GM21367 (cell line): ENCODE results near the gene KIAA0825.
"Not testable (repeated sequence)": the region's sequence is repeated elsewhere in the genome, so short reads cannot be mapped to it uniquely, and the experiment has no call there.

Source experiments
- ATAC-seq: cut with Tn5 transposase; IDR thresholded peaks from one replicate; pipeline ENCODE4 v1.9.1; 2021; ENCODE audit not compliant: unreplicated experiment

KIAA0825 gene

DNA sequence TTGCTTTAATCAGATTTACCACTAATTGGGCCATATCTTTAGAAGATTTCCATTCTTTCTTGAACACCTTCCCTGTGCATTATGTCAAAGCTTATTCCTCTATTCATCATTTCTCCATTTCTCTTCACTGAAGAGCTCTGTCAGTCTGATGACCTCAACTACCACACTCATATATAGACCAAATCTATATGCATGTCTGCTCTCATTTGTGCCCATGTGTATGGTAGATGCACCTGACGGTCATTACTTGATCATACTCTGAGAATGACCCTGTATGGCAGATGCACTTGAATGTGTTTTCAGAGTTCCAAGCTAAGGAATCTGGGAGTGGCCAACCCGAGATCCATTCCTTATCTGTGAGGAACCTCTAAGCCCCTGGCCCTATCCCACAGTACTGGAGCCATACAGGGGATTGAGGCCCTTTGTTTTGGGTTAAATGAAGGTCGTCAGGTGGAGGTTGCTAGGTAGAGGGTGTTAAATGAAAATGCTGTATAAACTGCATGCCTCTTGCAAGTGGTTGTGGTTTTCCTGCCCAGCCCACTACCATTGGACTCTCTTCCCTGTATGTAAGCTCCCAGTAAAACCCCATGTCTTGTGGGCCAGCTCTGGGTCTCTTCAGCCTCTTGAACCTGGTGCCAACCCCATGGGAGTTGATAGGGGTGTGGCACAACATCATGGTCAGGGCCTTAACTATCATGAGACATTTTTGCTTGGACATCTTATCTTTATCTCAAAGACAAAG is 229.5 kb downstream of the KIAA0825 start:
- ATAC-seq: no peak

DNA sequence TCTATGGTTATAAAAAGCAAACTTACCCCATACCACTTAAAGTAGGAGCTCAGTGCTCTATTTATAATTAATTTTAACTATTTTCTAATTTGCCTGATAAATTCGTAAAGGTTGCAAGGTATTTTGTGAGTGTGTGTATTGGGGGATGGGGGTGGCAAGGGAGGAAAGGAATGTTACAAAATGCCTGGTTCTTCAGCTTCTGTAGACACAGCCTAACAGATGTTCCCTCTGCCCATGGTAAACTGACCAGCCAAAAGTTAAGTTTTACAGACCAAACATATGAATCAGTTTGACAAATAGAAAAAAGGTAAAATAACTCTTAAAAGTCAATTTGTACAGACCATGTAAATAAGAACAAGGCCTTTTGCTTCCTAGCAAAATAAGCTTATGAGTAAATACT is 232.6 kb downstream of the KIAA0825 start:
- ATAC-seq: no peak

DNA sequence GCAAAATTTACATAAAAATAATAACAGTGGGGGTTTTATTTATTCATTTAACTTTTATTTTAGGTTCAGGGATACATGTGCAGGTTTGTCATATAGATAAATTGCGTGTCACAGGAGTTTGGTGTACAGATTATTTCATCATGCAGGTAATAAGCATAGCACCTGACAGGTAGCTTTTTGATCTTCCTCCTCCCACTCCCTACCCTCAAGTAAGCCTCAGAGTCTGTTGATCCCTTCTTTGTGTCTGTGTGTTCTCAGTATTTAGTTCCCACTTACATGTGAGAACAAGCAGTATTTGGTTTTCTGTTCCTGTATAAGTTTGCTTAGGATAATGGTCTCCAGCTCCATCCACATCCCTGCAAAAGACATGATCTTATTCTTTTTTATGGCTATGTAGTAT is 240.3 kb downstream of the KIAA0825 start:
- ATAC-seq: no peak

DNA sequence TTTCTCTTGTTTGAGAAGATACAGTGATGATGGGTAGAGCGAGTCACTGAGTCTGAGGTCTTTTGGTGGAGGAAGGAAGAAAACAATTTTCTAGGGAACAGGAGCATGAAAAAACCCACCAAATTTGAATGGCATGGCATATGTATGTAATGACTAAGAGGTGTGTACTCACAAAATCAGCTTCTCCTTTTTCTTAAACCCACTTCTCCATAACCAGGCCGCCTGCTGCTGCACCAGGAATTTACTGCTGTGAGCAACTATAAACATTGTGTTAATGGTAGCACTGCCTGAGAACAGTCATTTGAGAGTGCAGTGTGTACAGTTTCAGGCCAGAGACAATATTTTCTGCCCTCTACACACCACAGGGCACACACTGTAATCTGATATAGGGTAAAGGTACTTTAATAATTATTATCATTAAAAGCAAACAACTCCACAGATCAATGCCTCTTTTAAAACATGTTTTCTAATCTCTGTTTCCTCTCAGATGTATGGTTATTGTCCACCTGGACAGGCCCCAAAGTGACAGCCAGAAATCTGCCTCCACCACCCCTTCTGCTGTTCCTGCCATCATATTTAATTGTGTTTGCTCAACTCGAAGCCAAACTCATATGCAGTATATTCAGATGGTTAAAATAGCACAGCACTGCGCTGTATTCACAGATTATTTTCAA is 241.6 kb downstream of the KIAA0825 start:
- ATAC-seq: no peak

DNA sequence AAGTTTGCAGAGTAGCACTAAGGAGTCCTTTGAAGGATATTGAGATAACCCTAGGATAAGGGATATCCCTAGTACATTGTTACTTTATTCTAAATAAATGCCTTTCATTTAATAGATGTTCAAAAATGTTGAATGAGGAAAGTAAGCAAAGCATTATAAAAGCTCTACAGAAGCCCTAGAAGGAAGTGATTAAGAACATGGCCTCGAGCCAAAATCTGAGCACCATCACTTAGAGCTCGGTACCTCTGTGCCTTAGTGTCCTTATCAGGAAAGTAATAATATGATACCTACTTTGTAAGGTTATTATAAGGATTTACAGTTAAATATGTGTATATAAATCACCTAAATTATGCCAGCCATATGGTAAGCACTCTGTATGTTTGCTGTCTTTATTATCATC is 242.6 kb downstream of the KIAA0825 start:
- ATAC-seq: no peak

DNA sequence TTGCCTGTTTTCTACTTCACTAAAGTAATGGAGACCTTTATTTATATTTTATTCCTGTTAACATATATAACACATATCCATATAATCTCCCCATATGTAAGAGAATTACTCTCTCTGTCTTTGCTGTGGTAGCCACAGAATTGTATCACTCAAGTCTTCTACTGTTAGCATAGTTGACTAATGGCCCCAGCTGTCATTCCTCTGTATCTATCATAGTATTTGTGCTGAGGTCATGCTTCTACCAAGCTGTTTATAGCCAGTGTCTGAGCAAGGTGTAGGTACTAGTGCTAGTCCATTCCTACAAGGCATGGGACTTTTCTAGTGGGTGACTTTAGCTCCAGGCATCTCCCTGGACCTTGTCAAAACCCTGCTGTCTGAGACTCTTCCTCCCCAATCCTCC is 244.1 kb downstream of the KIAA0825 start:
- ATAC-seq: no peak

DNA sequence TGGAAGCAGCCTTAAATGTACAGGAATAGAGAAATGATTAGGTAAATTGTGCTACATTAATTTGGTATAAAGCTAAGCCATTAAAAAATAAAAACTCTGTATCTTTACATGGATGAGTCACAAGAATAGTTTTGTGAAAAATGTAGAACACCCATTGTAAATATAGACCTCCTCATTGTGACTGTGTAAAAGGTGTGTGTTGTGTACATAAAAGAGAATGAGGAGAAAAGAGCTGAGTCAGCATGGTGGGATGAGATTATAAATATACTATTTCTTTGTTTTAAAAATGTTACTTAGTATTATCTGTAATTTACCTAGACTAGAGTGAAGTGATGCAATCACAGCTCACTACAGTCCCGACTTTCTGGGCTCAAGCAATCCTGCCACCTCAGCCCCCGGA is 250.5 kb downstream of the KIAA0825 start:
- ATAC-seq: no peak

DNA sequence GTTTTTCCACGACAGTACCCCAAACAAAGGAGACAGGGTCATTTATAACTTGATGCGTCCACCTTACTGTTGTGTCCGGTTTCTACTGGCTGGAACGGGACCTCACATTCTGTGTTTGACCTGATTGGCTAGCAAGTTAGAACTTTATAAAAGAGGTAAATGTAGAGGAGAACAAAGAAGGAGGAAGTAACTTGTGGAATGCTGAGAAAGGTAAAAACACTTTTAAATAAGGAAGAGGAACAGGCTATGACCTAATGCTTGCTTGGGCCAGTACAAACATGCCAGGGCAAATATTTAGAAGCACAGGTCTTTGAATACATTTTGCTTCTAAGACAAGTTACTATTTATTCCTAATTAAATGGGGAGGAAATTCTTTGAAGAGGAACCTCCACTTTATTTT is 251.6 kb downstream of the KIAA0825 start:
- no peak for ATAC-seq

DNA sequence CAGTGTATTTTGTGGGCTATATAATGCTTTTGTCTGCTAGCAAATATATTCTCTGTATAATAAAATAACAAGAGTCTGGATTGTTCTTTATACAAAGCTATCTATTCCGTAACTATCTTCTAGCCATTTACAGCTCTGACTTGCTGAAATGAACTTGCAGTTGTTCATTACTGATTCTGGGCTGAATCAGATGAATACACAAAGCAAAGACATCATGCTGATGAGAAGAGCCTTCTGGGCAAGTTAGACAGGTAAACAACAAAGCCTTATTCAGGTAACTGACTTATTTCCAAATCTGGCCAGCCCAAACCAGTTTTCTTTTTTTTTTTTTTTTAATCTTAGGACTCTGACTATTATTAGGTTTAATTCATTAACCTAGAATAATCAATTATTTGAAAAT is 255.5 kb downstream of the KIAA0825 start:
- ATAC-seq: no peak

DNA sequence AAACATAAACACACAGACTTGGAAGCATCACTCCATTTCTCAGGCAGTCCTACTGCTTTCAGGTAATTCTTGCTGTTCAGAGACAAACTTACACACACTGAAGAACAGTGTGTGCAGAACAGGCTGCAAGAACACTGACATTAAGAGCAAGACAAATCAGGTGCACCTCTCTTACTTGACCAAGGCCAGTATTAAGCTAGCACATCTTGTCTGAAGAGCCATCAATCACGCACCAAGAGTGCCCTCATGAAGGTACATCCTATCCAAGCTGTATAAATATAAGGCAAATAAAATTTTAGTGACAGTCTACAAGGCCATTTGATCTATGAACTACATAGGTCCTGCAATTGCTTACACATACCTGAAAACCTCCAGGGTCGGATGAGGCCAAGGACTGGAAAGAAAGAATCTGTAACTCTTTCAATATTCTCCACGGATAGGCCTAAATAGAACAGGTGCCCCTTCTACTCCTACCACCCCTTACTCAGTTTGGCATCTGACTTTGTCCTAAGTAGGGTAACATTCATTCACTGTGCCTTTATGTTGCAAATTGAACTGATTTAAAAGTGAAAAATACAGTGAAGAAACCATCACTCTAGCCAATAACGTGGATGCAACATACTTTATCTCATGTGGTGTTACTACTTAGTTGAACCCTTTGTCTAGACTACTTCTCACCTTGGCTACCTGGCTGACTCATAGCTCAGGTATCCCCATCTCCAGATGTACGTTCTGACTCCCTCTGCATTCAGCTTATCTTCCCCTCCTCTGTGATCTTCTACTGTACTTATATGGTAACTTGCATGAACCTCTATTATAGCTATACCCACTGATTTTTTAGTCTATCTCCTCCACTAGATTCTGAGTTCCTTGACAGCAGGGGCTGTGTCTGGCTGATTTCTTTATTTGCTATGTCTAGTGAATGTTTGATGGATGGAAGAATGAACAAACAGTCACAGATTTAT is 256.3 kb downstream of the KIAA0825 start:
- no peak for ATAC-seq

DNA sequence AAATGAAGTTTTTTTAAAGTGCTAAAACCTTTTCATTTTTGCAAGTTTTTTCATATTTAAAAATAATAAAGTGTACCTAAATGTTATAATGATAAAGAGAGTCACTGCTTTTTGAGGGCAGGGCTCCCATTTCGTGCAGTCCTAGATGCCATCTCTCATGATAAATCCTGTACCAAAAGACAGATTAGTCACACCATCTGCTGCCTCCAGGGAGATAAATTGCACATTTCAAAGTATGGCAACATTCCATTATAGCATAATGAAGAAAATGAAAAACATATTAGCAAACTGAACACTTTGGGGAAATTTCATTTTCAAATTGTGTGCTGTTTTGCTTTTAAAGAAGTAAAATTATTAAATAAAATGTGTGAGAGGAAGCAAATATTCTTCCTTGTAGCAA is 257.2 kb downstream of the KIAA0825 start:
- ATAC-seq: no peak

DNA sequence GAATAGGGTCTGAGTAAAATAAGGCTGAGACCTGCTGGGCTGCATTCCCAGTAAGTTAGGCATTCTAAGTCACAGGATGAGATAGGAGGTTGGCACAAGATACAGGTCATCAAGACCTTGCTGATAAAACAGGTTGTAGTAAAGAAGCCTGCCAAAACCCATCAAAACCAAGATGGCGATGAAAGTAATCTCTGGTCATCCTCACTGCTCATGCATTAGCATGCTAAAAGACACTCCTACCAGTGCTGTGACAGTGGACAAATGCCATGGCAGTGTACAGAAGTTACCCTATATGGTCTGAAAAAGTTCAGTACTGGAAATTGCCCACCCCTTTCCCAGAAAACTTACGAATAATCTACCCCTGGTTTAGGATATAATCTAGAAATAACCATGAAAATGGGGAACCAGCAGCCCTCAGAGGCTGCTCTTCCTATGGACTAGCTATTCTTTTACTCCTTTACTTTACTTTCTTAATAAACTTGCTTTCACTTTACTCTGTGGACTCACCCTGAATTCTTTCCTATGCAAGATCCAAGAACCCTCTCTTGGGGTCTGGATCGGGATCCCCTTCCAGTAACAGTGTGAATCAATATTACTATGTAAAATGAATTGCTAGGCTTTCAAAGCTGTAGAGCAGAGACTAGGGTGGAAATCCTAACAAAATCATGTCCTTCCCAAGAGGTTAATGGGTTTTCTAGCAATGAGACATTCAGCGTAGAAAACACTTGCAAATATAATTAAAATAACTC is 257.8 kb downstream of the KIAA0825 start:
- no peak for ATAC-seq

DNA sequence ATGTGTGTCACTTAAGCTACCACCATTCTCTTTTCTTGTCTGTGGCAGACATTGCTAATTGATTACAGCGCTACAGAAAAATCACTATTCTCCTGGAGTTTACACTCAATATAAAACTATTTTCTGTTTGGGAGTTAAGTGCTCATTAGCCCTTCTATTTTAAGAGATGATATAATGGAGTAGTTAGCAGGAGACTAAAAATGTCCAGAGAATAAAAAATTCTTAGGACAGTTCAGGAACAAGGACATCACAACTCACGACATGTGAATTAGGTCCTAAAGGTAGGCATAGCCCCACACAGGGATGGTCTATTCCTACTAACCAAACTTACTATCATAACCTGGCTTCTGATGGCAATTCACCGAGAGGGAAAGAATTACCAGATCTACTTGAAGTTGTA is 258.5 kb downstream of the KIAA0825 start:
- no peak for ATAC-seq

DNA sequence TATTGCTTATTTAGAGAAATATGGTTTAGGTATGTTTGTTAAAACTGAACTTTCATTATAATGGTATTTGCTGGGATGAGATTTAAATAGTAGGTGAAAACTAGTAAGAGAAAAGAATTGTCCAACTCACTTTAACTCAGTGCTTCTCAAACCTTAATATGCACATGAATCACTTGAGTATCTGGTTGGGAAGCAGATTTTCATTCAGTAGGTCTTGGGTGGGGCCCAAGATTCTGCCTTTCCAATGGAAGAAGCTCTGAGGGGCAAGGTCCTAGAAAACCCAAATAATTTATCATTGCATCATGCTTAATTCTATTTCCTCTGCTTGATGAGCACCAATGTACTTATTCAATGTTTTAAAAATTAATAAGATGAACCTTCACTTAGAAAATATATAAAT is 262.6 kb downstream of the KIAA0825 start:
- no peak for ATAC-seq

DNA sequence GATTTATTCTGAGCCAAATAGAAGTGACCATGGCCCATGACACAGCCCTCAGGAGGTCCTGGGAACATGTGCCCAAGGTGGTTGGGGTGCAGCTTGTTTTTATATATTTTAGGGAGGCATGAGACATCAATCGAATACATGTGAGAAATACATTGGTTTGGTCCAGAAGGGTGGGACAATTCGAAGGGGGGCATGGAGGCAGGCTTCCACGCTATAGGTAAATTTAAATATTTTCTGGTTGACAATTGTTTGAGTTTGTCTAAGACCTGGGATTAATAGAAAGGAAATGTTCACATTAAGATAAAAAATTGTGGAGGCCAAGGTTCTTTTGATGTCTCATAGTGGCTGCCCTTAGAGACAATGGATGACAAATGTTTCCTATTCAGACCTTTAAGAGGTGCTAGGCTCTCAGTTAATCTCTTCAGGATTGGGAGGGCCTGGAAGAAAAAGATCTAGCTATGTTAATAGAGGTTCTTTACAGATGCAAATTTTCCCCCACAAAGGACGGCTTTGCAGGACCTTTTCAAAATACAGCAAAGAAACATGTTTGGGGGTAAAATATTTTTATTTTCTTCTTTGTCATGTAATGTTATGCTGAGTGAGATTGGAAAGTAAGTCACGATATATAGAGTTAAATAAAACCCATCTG is 263.4 kb downstream of the KIAA0825 start:
- ATAC-seq: not testable (repeated sequence)

DNA sequence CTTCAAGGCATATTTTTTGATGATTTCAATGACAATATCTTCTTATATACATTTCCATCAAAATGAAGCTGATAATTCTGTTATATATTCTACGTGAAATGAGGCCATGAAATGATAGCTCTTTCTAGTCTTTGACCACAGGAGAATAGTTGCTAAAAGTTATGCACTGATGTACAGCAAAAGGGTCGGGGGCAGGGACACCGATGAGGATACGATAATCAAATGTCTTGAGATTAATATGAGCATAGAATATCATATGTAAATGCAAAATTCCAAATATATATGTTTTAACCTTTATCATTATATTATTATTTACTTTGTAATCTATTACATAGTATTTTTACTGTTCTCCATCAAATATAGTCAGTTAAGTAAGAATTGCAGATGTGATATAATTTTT is 264.8 kb downstream of the KIAA0825 start:
- ATAC-seq: no peak

DNA sequence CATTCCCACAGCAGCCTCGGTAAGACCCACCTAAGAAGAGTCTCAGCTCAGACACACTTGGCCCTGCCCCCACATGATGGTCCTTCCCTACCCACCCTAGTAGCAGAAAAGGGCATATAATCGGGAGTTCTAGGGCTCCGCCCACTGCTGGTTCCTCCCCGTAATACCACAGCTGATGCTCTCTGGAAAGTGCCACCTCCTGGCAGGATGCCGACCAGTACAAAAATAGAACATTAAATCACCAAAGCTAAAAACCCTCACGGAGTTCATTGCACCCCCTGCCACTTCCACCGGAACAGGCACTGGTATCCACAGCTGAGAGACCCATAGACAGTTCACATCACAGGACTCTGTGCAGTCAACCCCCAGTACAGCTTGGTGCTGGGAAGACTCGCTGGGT is 271.3 kb downstream of the KIAA0825 start:
- no peak for ATAC-seq

DNA sequence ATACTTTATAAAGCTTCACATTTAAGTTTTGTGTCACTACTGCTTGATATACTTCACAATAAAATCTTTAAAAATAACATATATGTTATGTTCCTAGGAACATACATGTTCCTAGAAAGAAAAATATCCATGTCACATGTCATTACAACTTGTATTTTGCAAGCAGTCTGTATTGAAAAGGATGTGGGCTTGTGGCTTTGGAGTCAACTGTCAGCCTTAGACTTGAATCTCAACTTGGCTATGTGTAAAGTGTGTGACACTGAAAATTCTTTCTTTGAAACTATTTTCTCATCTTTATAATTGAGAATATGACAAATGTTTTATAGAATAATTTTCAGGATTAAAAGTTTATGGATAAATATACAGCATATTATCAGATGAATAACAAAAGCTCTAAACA is 273.1 kb downstream of the KIAA0825 start:
- no peak for ATAC-seq

DNA sequence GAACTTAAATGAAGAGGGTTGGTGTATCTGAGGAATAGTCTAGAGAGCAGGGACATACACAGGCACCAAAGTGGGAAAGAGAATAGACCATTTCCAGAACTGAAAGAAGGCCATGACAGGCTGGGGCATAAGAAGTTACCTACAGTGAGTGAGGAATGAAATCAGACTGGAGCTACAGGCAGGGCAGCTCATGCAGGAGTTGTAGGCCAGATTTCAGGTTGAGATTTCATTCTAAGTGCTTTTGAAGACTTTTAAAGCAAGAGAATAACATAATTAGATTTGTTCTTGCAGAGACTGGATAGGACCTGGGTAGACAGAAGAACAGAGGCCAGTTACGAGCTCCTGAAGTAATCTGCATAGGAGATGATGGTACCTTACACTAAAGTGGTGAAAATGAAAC is 280.8 kb downstream of the KIAA0825 start:
- ATAC-seq: no peak

DNA sequence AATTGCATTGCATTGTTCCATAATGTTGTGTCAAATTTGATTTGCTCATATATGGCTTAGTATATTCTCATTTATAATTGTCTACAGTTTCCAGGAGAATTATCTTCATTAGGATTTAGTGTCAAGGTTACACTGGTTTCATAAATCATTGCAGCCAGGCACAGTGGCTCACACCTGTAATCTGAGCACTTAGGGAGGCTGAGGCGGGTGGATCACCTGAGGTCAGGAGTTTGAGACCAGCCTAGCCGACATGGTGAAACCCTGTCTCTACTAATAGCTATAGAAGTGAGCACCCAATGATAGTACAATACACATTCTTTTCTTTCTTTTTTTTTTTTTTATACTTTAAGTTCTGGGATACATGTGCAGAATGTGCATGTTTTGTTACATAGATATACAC is 282.5 kb downstream of the KIAA0825 start:
- no peak for ATAC-seq
